HG02610 (cell line): ENCODE results near the gene TOP2B.

Source experiments
- ATAC-seq: cut with Tn5 transposase; IDR thresholded peaks from one replicate; pipeline ENCODE4 v1.9.1; 2021; ENCODE audit warnings: mild to moderate bottlenecking, moderate library complexity; ENCODE audit not compliant: unreplicated experiment

TOP2B gene

DNA sequence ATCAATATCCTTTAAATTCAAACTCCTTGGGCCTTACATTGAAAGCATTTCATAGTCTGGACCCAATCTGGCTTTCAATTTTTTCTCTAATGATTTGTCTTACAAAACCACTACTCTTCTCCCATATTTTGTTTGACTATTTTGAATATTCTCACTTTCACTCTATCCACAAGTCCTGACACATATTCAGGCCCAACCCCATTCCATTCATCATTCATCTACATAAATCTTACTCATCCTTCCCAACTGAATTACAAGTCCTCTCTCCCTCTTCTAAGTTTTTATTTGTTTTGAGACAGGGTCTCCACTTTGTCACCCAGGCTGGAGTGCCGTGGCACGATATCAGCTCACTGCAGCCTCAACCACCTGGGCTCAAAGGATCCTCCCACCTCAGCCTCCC is 43.6 kb downstream of the TOP2B start:
- ATAC-seq, result no peak

GRCh38 chr3:25620493-25620892 is 44.2 kb downstream of the TOP2B start:
- ATAC-seq, result no peak

DNA sequence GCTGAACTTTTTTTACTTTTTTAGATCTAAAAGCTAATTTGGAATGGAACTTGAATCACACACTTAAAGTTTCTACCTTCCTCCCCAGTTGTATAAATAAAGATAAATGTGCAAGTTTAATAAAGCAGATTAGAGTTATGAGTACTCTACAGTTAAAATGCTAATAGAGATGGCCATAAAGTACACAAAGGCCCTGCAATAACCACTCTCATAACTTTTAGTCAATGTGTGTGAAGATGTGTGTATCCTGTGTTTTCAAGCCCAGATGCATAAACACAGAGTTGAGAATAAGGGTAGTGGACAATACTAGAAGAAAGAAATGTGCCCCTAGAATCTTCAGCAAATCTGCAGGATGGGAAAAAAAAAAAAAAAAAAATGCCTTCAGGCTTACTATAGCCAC is 45.3 kb downstream of the TOP2B start:
- ATAC-seq, result no peak

DNA sequence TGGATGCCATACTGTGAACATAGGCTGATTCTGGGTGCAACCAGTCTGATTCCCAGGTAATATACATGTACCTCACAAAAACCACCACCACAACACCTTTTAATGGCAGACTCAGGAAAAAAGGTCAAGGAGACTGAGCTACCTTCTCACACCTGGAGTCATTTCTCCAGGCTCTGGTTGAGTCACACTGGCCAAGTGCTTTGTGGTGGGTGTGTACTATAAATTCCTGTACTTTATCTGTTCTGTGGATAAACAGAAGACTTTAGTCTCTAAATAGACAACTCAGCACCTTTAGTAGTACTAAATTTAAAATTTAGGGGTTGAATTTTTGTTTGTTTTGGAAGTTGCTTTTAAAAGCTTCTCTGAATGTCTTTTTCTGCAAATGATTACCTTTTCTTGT is 46.7 kb downstream of the TOP2B start:
- ATAC-seq, result no peak

- no peak for ATAC-seq
Observed at GRCh38 chr3:25611193-25611592, 53.5 kb downstream of the TOP2B start.

DNA sequence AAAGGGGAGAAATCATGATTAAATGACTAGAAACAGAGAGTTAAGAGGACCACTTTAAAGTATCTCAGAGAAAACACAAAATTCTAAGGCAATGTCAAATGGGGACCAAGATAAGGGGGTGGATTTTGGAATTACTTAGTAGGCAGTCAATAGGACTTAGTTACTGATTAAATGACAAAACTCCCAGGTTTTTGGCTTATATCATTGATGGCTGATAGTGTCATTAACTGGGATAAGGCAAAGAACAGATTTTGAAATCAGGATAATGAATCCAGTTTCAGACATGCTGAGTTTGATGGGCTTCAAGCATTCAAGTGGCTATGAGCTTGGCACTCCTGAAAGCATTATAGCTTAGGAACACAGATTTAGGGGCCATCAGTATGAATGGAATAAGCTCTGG is 53.9 kb downstream of the TOP2B start:
- no peak for ATAC-seq

GRCh38 chr3:25610167-25610566 is 54.5 kb downstream of the TOP2B start:
- no peak for ATAC-seq

- peak; percentile 57 for ATAC-seq
Observed at GRCh38 chr3:25604107-25604805, 60.5 kb downstream of the TOP2B start.

GRCh38 chr3:25603703-25604102 is 61.0 kb downstream of the TOP2B start:
- ATAC-seq, result no peak

- ATAC-seq, result no peak
Observed at GRCh38 chr3:25597535-25598101, 67.1 kb downstream of the TOP2B start.

GRCh38 chr3:25594007-25594502 is 70.7 kb downstream of the TOP2B start:
- peak; percentile 47 for ATAC-seq

DNA sequence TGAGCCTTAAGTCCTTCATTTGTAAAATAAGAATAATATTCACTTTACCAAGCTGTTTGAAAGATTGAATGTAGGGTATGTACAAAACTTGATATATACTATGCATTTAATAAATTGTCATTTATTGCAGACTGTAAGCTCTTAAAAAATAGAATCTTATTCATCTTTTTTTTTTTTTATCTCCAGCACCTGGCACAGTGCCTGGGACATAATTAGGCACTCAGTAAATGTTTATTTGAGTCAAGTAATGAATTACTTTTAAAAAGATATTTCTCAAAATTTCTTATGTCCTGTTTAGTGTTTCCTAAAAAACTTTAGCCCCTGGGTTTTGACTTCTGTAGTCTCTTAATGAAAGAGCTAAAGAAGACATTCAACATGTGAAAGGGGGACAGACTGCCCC is 71.7 kb downstream of the TOP2B start:
- no peak for ATAC-seq

GRCh38 chr3:25592510-25592968 is 72.2 kb downstream of the TOP2B start:
- no peak for ATAC-seq

- no peak for ATAC-seq
Observed at GRCh38 chr3:25589783-25590258, 74.9 kb downstream of the TOP2B start.

DNA sequence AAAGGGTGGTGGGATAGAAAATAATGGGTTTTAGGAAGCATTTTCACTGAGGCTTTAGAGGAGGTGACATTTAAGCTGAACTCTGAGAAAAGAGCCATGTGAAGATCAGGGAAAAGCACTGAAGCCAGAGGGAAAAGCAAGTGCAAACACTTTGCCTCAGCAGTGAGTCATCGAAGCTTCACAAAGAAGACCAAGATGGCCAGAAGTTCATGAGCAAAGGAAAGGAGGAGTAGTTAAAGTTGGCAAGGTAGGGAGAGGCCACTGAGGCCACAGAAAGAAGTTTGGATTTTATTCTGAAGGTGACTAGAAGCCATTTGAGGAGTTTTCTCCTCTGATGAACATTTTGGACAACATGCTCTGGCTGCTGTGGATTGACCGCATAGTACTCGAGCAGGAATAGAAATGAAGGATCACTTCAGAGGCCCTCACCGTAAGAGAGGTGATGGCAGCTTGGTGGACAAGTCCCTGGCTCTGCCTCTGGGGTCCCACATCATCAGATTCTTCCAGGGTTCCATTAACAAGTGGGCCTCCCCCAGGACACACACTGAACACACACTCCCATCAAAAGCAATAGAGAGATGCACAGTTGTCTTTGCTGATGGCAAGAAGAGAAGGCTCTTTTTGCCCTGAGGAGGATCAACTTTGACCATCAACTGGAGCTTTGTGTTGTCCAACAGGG is 75.5 kb downstream of the TOP2B start:
- no peak for ATAC-seq

DNA sequence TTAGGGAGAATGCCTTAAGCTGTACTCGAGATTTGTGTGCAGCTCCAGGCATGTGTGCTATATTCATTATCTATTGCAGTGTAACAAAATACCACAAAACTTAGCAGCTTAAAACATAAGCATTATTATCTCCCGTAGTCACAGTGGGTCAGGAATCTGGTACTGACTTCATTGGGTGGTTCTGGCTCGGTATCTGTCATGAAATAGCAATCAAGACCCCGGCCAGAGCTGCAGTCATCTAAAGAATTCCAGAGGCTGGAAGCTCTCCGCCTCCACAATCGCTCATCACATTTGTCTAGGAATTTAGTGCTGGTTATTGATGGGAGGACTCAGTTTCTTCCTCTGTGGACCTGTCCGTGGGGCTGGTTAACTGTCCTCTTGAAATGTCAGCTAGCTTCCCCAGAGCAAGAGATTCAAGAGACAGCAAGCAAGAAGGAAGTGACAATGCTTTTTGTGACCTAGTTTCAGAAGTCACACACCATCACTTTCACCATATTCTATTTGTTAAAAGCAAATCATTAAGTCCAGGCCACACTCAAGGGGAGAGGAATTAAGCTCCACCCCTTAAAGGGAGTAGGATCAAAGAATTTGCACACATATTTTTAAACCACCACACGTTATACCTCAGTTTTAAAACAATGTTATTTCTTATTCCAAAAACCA is 76.1 kb downstream of the TOP2B start:
- no peak for ATAC-seq

GRCh38 chr3:25587975-25588374 is 76.7 kb downstream of the TOP2B start:
- no peak for ATAC-seq

GRCh38 chr3:25587526-25587925 is 77.2 kb downstream of the TOP2B start:
- no peak for ATAC-seq

- no peak for ATAC-seq
Observed at GRCh38 chr3:25587094-25587493, 77.6 kb downstream of the TOP2B start.

GRCh38 chr3:25586553-25586952 is 78.2 kb downstream of the TOP2B start:
- no peak for ATAC-seq

DNA sequence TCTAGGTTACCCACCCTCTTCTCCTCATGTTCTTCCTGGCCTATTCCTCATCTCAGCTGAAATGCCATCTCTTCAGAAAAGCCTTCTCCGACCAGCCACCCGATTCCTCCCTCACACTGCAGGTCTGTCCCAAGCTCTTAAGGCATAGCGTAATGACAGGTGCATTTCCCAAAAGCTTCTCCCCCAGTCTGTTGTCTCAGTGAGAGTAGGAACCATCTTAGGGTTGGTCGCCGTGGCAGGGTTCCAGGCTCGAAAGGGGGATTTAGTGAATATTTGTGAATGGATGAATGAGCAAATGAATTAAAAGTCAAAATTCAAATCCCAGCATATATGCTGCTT is 78.6 kb downstream of the TOP2B start:
- ATAC-seq, result no peak
